ENCODE measurements around the gene C15orf40.
"Not testable (repeated sequence)": the region's sequence is repeated elsewhere in the genome, so short reads cannot be mapped to it uniquely, and the experiment has no call there.

Gene C15orf40

DNA sequence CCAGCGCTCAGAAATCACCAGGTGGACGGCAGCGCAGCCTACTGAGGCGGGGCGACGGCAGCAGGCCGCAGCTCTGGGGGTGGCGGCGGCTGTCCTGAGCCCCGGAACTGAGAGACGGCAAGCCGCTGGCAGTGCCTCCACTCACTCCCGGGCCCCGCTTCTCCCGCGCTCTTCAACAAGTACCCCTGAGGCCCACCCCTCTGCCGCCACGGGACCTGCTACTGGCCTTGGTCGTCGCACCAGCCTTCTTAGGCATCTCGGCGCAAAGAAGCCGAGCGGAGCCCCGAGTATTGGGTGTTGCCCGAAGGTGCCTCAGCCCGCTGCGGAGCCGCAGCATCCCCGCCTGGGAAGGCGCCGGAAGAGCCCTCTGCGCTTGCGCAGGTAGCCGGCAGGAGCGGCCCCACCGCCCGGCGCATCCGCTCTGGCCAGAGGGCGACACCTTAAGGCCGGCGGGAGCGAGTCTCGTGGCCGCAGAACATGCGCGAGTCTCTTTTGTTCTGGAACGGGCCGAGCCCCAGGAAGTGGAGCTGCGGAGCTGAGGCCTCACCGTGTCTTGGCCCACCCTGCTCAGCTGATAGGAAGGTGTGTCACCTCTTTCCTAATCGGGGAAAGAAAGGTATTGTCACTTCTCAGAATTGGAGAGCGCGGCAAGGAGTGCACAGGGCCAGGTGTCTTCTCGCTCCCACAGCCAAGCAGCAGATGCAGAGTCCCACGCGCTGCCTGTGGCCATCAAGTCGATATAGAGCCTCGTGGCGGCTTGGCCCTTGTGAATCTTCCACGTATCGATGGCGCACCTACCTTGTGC is at the start of gene C15orf40:
Gene C15orf40, minus strand, starts transcription at position 369 of the 805 bp plus-strand sequence. Its CDS starts 32 bp downstream, at position 337.
- no peak for FAIRE-seq

GRCh38 chr15:83057696-83058376 is 46.4 kb upstream of the C15orf40 start:
- no peak for FAIRE-seq

- no peak for FAIRE-seq
Observed at GRCh38 chr15:83057002-83057401, 45.6 kb upstream of the C15orf40 start.

- FAIRE-seq = no peak
Observed at GRCh38 chr15:83053151-83053550, 41.7 kb upstream of the C15orf40 start.

DNA sequence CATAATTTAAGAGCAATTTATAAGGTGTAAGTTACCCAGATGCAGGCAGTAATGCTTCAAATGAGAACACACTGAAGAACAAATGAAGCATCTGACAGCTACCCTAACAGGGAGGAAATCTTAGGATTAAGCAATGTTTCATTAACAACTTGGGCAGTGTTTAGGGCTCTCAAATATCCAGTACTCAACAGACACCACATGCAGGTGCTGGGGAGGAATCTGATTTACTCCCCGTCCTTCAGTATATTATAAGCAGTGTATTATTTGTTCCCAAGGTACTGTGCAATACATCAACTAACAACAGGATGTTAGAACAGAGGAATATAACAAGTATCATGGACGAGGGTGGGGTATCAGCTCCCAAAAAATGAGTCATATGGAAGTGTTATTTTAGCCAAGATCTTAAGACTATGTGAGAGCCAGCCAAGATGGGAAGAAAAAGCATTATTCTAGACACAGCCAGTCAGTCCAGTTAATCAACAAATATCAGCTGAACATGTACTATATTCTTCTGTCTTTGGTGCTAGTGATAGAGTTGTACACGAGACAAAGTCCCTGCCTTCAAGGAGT is 35.2 kb upstream of the C15orf40 start:
- no peak for FAIRE-seq

DNA sequence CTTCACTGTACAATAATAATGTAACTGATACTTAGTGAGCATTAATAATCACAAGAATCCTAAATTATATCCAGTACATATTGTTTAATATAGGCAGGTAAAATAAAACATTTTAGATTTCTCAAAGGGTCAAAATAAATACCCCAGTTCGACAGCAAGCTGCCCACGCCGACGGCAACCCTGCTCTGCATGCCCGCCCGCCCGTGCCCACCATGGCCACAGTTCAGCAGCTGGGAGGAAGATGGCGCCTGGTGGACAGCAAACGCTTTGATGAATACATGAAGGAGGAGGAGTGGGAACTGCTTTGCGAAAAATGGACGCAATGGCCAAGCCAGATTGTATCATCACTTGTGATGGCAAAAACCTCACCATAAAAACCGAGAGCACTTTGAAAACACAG is 32.7 kb upstream of the C15orf40 start:
- no peak for FAIRE-seq

GRCh38 chr15:83039206-83039605 is 27.8 kb upstream of the C15orf40 start:
- FAIRE-seq = no peak

GRCh38 chr15:83036253-83036652 is 24.8 kb upstream of the C15orf40 start:
- no peak for FAIRE-seq

- FAIRE-seq = not testable (repeated sequence)
Observed at GRCh38 chr15:83031234-83031633, 19.8 kb upstream of the C15orf40 start.

GRCh38 chr15:83030021-83030420 is 18.6 kb upstream of the C15orf40 start:
- FAIRE-seq = no peak

- FAIRE-seq = no peak
Observed at GRCh38 chr15:83018436-83018835, 7.0 kb upstream of the C15orf40 start.

DNA sequence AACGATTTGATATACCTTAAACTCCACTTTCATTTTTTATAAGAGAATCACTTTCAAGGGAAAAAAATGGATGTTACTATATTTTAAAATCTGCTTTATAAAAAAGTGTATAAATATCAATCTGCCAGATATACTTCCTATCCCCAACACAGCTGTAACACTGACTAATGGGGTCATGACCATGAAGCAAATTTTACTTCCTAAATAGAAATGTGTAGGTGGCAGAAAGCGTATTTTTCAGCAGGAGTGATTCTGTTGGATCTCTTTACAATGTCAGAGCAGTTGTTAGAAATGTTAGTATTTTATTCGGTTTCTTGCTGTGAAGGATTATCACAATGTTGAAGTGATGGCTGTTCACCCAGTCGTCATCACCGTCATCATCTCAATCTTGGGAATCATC is 5.5 kb upstream of the C15orf40 start:
- no peak for FAIRE-seq

- FAIRE-seq = no peak
Observed at GRCh38 chr15:83015361-83015760, 3.9 kb upstream of the C15orf40 start.

GRCh38 chr15:83014205-83014653 is 2.8 kb upstream of the C15orf40 start:
- FAIRE-seq = no peak

DNA sequence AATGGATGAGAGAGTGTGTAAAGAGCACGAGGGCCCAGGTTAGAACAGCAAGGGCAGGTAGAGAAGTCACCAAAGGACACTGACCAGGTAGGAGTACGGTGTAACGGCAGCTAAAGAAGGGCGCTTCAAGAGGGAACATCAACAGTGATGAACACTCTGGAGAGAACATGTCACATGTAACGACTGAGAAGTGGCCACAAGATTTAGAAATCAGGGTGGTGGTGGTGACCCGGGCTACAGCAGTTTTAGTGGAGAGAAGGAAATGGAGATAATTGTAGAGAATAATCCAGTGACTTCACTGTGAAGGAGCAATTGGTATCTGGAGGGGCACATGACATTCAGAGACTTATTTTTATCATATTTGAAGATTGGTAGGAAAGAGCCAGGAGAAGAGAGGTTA is 1.2 kb upstream of the C15orf40 start:
- no peak for FAIRE-seq

- FAIRE-seq = no peak
Observed at GRCh38 chr15:83012076-83012426, 612 bp upstream of the C15orf40 start.

GRCh38 chr15:83010709-83011270 is 649 bp downstream of the C15orf40 start:
- no peak for FAIRE-seq

GRCh38 chr15:83000672-83001031 is 10.8 kb downstream of the C15orf40 start:
- FAIRE-seq = not testable (repeated sequence)

DNA sequence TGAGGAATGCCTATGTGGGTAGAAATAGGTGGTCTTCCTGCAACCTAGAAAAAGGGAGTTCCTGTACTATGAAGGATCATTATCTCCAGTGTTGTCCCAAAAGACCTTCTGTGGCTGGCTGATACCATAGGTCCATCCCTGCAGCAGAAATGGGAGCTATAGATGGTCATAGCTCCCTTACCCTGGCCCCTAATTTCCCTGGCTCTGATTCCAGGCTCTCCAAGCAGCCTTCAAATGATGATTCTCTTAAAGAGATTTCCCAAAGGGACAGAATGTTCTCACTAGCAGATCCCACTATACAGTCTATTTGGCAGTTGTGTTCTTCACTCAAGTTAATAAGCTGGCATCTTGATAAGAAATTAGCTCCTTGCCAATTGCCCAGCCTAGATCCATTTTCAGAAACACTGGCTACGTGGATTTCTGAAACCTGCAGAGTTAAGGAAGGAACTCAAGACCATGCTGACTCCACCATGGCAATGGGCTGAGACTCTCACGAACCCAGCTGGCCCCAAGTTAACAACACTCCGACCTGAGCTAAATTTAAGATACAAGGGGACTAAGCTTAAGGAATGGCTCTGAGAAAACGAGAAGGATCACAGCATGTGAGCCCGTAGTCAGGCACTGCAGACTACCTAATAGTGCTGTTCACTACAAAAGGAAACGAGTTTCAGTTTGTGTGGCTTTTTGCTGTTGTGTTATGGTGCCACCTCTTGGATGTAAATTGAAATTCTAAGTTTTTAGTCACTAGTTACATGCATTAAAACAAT is 11.4 kb downstream of the C15orf40 start:
- peak; percentile 61 for FAIRE-seq

GRCh38 chr15:82999426-82999825 is 12.0 kb downstream of the C15orf40 start:
- FAIRE-seq = no peak

DNA sequence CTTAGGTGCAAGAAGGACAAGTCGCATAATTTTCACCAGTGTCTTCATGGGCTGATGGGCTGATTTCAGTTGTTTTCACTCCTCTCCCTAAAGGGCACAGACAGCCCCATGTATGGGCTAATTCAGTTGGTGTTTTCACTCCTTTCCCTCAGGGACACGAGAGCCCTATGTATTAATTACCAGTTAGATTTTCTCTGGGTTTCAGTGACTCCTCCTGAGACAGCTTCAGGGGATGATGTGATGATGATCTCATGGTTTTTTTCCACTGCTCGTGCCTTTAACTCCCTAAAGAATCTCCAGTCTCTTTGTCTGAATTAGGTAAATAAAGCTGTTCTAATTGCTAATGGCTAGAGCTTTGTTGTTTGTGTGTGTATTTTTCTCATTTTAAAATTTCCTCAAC is 15.5 kb downstream of the C15orf40 start:
- FAIRE-seq = no peak

- no peak for FAIRE-seq
Observed at GRCh38 chr15:82995076-82995475, 16.4 kb downstream of the C15orf40 start.

DNA sequence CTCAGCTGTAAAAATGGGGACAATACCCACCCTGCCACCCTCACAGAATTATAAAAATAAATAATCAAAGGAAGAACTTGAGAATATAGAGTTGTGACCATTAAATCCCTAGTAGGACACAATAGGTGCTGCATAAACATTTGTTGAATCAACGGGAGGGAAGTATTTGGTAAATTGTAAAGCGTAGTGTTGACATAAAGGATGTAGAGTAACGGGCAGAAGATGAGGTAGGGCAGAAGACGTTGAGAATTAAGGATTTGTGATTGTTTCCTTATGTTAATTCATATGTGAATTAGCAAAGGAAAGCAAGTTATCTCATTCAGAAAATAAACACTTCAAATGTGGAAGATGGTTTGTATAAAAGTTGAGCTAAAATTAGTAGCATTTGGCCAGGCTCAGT is 18.3 kb downstream of the C15orf40 start:
- no peak for FAIRE-seq

All from TTC549 (cell line).